ENCODE data around the gene MTA3.
"Not testable (repeated sequence)": the region's sequence is repeated elsewhere in the genome, so short reads cannot be mapped to it uniquely, and the experiment has no call there.

Gene MTA3

GRCh38 chr2:42601076-42601475 lies 32.6 kb downstream of the MTA3 start:
- no peak for TF ChIP-seq CTCF (IDR thresholded peaks at IDR 0.05; ENCODE audit: low read depth, low read length)
- DNase-seq (ENCODE audit: extremely low read depth, low read depth) = no peak

DNA sequence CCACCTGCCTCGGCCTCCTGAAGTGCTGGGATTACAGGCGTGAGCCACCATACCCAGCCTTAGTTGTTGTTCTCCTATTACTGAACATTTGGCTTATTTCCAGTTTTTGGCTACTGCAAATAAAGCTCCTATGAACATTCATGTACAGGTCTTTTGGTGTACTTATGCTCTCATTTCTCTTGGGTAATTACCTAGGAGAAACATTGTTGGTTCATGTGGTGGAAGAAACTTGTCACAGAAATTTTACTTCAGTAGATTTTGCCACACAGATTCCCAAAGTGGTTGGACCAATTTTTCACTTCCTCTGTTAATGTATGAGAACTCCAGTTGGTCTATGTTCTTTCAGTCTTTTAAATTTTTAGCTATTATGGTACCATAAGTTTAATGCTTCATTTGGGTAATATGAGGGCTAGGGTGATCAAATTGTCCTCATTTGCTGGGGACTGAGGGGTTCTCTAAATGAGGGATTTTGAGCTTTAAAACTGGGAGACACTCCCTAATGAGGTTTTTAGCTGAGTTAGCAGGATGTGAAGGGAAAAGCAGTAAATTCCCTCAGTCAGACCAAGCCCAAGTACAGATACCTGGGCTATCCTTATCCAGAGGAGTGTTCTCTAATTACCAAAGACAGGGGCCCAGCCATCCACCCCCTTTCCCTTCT lies 33.9 kb downstream of the MTA3 start:
- no peak for TF ChIP-seq CTCF (IDR thresholded peaks at IDR 0.05; ENCODE audit: low read depth, low read length)
- no peak for DNase-seq (ENCODE audit: extremely low read depth, low read depth)

- DNase-seq (ENCODE audit: extremely low read depth, low read depth) = no peak
- no peak for TF ChIP-seq CTCF (IDR thresholded peaks at IDR 0.05; ENCODE audit: low read depth, low read length)
Measured at GRCh38 chr2:42602876-42603219, 34.4 kb downstream of the MTA3 start.

- DNase-seq (ENCODE audit: extremely low read depth, low read depth) = not testable (repeated sequence)
Measured at GRCh38 chr2:42604341-42604867, 36.0 kb downstream of the MTA3 start.

DNA sequence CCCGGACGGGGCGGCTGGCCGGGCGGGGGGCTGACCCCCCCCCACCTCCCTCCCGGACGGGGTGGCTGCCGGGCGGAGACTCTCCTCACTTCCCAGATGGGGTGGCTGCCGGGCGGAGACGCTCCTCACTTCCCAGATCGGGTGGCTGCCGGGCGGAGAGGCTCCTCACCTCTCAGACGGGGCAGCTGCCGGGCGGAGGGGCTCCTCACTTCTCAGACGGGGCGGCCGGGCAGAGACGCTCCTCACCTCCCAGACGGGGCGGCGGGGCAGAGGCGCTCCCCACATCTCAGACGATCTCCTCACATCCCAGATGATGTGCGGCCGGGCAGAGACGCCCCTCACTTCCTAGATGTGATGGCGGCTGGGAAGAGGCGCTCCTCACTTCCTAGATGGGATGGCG lies 37.7 kb downstream of the MTA3 start:
- not testable (repeated sequence) for DNase-seq (ENCODE audit: extremely low read depth, low read depth)

DNA sequence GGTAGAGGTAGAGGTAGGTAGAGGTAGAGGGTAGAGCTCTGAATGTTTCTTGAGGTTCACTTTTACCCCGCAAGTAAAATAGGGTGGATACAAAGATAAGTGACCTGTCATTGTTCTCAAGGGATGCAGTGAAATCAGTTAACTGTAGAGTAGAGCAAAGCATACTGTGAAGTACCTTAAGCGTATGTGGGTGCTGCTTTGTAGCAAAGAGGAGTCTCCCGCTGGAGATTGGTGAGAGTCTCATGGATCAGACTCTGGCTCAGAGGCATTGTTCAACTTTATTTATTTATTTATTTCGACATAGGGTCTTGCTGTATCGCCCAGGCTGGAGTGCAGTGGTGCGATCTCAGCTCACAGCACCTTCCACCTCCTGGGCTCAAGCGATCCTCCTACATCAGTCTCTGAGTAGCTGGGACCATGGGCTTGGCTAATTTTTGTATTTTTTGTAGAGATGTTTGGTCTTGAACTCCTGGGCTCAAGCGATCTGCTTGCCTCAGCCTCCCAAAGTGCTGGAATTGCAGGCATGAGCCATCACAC lies 38.7 kb downstream of the MTA3 start:
- no peak for TF ChIP-seq CTCF (IDR thresholded peaks at IDR 0.05; ENCODE audit: low read depth, low read length)
- no peak for DNase-seq (ENCODE audit: extremely low read depth, low read depth)

DNA sequence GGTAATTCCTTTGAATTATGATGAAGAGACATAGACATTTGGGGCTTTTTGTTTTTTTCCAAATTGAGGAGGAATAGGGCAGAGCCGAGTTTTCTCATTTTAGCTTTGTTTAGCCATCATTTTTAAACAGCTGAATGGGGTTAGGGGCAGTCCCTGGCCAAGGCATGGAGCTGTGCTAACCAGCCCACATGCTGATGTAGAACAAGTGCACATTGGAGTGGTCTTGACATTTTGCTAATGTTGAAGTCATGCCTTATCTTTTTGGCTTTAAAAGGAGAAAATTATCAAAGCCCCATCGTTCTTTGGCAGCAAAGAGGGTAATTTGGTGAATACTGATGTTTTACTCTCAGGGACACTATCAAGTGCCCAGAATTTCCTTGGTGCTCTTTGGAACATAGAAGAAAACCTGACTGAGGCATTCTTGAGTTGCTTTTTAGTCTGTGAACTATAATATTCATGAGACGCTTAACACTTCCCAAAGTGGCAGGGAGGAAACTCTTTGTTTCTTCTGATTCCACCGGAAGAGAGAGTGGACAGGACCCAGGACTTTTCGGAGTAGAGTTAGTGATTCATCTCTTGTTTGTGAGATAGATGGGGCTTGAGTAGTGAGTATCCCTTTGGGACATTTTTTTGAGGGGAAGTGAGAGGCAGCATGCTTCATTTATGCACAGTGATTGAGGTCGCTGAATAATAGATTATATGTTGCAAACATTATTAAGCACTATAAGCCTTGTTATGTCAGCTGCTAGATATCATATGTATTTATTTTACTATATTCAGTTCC lies 45.0 kb downstream of the MTA3 start:
- TF ChIP-seq CTCF (IDR thresholded peaks at IDR 0.05; ENCODE audit: low read depth, low read length) = no peak
- no peak for DNase-seq (ENCODE audit: extremely low read depth, low read depth)

GRCh38 chr2:42614838-42615237 lies 46.4 kb downstream of the MTA3 start:
- no peak for TF ChIP-seq CTCF (IDR thresholded peaks at IDR 0.05; ENCODE audit: low read depth, low read length)
- DNase-seq (ENCODE audit: extremely low read depth, low read depth) = no peak
